GM12874 (cell line): ENCODE results near the gene ADCYAP1R1.

ENCODE experiments used
- CTCF ChIP-seq: IDR thresholded peaks from 2 replicates; pipeline ENCODE4 v1.5.1; 2011; ENCODE audit warnings: low read depth, mild to moderate bottlenecking, control low read depth, low read length, moderate library complexity; ENCODE audit not compliant: insufficient read depth

Gene ADCYAP1R1

GRCh38 chr7:31099451-31100444, 47.6 kb downstream of the ADCYAP1R1 start:
- TF ChIP-seq CTCF, result no peak

GRCh38 chr7:31100445-31100844, 48.3 kb downstream of the ADCYAP1R1 start:
- no peak for TF ChIP-seq CTCF

GRCh38 chr7:31100871-31101270, 48.8 kb downstream of the ADCYAP1R1 start:
- TF ChIP-seq CTCF, result no peak

GRCh38 chr7:31101544-31101943, 49.4 kb downstream of the ADCYAP1R1 start:
- no peak for TF ChIP-seq CTCF

GRCh38 chr7:31102151-31102972, 50.3 kb downstream of the ADCYAP1R1 start:
- no peak for TF ChIP-seq CTCF

- TF ChIP-seq CTCF, result no peak
These were observed 51.1 kb downstream of the ADCYAP1R1 start for GRCh38 chr7:31102973-31103850.
